ENCODE data around the gene TMEM119.
"Not testable (repeated sequence)": the region's sequence is repeated elsewhere in the genome, so short reads cannot be mapped to it uniquely, and the experiment has no call there.

The TMEM119 gene

GRCh38 chr12:108600702-108601007 lies 2.8 kb upstream of the TMEM119 start:
- DNase-seq (ENCODE audit: low read depth in 2 of 2) = no peak

GRCh38 chr12:108599948-108600701 lies 2.2 kb upstream of the TMEM119 start:
- DNase-seq (ENCODE audit: low read depth in 2 of 2) = no peak

GRCh38 chr12:108599541-108599940 lies 1.7 kb upstream of the TMEM119 start:
- DNase-seq (ENCODE audit: low read depth in 2 of 2) = no peak

GRCh38 chr12:108598553-108599250 lies 818 bp upstream of the TMEM119 start:
- DNase-seq (ENCODE audit: low read depth in 2 of 2) = no peak

- DNase-seq (ENCODE audit: low read depth in 2 of 2) = no peak
These were observed 878 bp downstream of the TMEM119 start for GRCh38 chr12:108596854-108597558.

- DNase-seq (ENCODE audit: low read depth in 2 of 2) = no peak
These were observed 1.9 kb downstream of the TMEM119 start for GRCh38 chr12:108595711-108596647.

GRCh38 chr12:108594960-108595710 lies 2.7 kb downstream of the TMEM119 start:
- no peak for DNase-seq (ENCODE audit: low read depth in 2 of 2)

GRCh38 chr12:108594323-108594903 lies 3.5 kb downstream of the TMEM119 start:
- DNase-seq (ENCODE audit: low read depth in 2 of 2) = no peak

- DNase-seq (ENCODE audit: low read depth in 2 of 2) = no peak
These were observed 5.6 kb downstream of the TMEM119 start for GRCh38 chr12:108592033-108592909.

GRCh38 chr12:108591267-108591980 lies 6.5 kb downstream of the TMEM119 start:
- DNase-seq (ENCODE audit: low read depth in 2 of 2) = no peak

- not testable (repeated sequence) for DNase-seq (ENCODE audit: low read depth in 2 of 2)
These were observed 7.4 kb downstream of the TMEM119 start for GRCh38 chr12:108590463-108590862.

- DNase-seq (ENCODE audit: low read depth in 2 of 2) = no peak
These were observed 8.0 kb downstream of the TMEM119 start for GRCh38 chr12:108589840-108590229.

GRCh38 chr12:108589028-108589839 lies 8.7 kb downstream of the TMEM119 start:
- DNase-seq (ENCODE audit: low read depth in 2 of 2) = peak; percentile 74 to 75

- DNase-seq (ENCODE audit: low read depth in 2 of 2) = no peak
These were observed 10.1 kb downstream of the TMEM119 start for GRCh38 chr12:108587826-108588225.

GRCh38 chr12:108586306-108586705 lies 11.6 kb downstream of the TMEM119 start:
- DNase-seq (ENCODE audit: low read depth in 2 of 2) = no peak

GRCh38 chr12:108585864-108586263 lies 12.0 kb downstream of the TMEM119 start:
- DNase-seq (ENCODE audit: low read depth in 2 of 2) = no peak

- DNase-seq (ENCODE audit: low read depth in 2 of 2) = no peak
These were observed 13.3 kb downstream of the TMEM119 start for GRCh38 chr12:108584456-108585065.

- no peak for DNase-seq (ENCODE audit: low read depth in 2 of 2)
These were observed 13.9 kb downstream of the TMEM119 start for GRCh38 chr12:108583991-108584390.
